Measurements from ENCODE around the gene FBXO9.

DNA sequence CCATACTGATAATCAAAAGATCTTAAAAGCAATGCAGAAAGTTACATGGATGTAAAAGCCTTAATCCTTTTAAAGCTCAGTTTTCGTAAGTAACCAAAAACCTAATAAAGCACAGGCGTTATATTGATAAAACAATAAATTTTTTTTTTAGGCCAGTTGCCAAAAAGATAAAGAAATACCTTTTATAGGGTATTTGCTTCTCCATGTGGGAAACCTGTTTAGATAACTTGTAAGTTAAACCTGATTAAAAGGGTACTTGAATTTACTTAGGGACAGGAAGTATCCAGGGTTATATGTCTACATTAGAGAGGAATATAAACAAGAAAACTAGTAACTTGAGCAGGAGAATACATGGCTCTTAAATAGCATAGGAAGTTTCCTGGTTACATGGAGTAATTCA, 21.1 kb downstream of the FBXO9 start:
- TF ChIP-seq CREB5 (CRISPR knock-in tag; IDR thresholded peaks at IDR 0.05; ENCODE audit: low read depth) (no peak), RARB (CRISPR knock-in tag; IDR thresholded peaks at IDR 0.05) (no peak), ZNF565 (CRISPR knock-in tag; conservative IDR thresholded peaks at IDR 0.05; ENCODE audit: low read depth) (no peak), ZNF70 (CRISPR knock-in tag; IDR thresholded peaks at IDR 0.05) (no peak), ZFP30 (CRISPR knock-in tag; IDR thresholded peaks at IDR 0.05) (no peak), PPARA (CRISPR knock-in tag; IDR thresholded peaks at IDR 0.05; ENCODE audit: borderline replicate concordance) (no peak), ISL1 (CRISPR knock-in tag; IDR thresholded peaks at IDR 0.05) (no peak), PATZ1 (CRISPR knock-in tag; IDR thresholded peaks at IDR 0.05; ENCODE audit: borderline replicate concordance) (no peak), ZNF8 (CRISPR knock-in tag; IDR thresholded peaks at IDR 0.05) (no peak)

All from SK-N-SH treated with all-trans-retinoic acid at 6 μM for 48 hours (cell line).